HUES48 (cell line): ENCODE measurements around the gene ACTA2.
A peak's percentile ranks its signal among the peaks of the same experiment; 100 is the strongest.
"Not testable (repeated sequence)": the region's sequence is repeated elsewhere in the genome, so short reads cannot be mapped to it uniquely, and the experiment has no call there.

Source experiments
- H3K27ac ChIP-seq: one replicate; pipeline ENCODE4 v1.7.0; 2013; ENCODE audit warnings: low read depth, low read length, inconsistent platforms
- H3K27me3 ChIP-seq: 2 replicates; pipeline ENCODE4 v1.6.1; 2013; ENCODE audit warnings: mild to moderate bottlenecking, low read length; ENCODE audit not compliant: control insufficient read depth, insufficient read depth
- H3K36me3 ChIP-seq: 2 replicates; pipeline ENCODE4 v1.6.1; 2013; ENCODE audit warnings: low read length; ENCODE audit not compliant: control insufficient read depth, insufficient read depth
- H3K4me1 ChIP-seq: 2 replicates; pipeline ENCODE4 v1.6.1; 2013; ENCODE audit warnings: mild to moderate bottlenecking, low read length; ENCODE audit not compliant: control insufficient read depth, insufficient read depth
- H3K4me3 ChIP-seq: 2 replicates; pipeline ENCODE4 v1.5.1; 2013; ENCODE audit warnings: mild to moderate bottlenecking, low read depth, low read length
- H3K9ac ChIP-seq: 2 replicates; pipeline ENCODE4 v1.6.1; 2013; ENCODE audit warnings: mild to moderate bottlenecking, low read depth, low read length, moderate library complexity
- H3K9me3 ChIP-seq: 2 replicates; pipeline ENCODE4 v1.6.1; 2013; ENCODE audit warnings: low read length; ENCODE audit not compliant: control insufficient read depth, insufficient read depth

Gene ACTA2

GRCh38 chr10:88934900-88935672 lies 17.5 kb downstream of the ACTA2 start:
- Histone ChIP-seq H3K36me3 (no peaks in the 10 kb centered on the region), H3K4me1 (0 out of 2 replicates have a peak, but pooled peaks cover 3% of the 10 kb centered on the region), H3K9ac (no peak overlapping the region), H3K9me3 (no peaks in the 10 kb centered on the region), H3K4me3 (no peak overlapping the region), H3K27me3 (no peaks in the 10 kb centered on the region), H3K27ac (no peak overlapping the region)

DNA sequence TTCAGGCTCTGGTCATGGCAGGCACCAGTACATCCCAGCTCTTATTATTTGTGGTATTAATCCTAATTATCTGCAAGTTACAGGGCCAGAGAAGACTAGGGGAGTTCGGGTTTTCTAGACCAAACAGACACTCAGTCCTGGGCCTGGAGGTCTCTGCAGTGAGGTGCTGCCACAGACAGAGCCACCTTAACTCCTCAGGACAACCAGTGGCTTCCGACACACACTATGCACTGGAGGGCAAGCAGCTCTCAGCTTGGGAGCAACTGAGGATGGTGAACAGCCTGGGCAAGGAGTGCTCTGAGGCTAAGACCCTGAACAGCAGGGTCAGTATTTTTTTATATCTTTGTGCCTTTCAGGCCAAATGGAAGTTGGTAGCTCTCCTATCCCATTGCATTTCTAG lies 19.0 kb downstream of the ACTA2 start:
- Histone ChIP-seq H3K36me3 (no peaks in the 10 kb centered on the region), H3K9ac (no peak overlapping the region), H3K27ac (no peak overlapping the region), H3K9me3 (no peaks in the 10 kb centered on the region), H3K4me3 (no peak overlapping the region), H3K4me1 (0 out of 2 replicates have a peak, but pooled peaks cover 3% of the 10 kb centered on the region), H3K27me3 (no peaks in the 10 kb centered on the region)

- H3K9ac ChIP-seq: no peak overlapping the region
- no peaks in the 10 kb centered on the region for H3K9me3 ChIP-seq
- H3K36me3 ChIP-seq: no peaks in the 10 kb centered on the region
- peak overlapping the region; percentile 14 for H3K27ac ChIP-seq
- H3K4me3 ChIP-seq: no peak overlapping the region
- 0 out of 2 replicates have a peak, but pooled peaks cover 3% of the 10 kb centered on the region for H3K4me1 ChIP-seq
- H3K27me3 ChIP-seq: no peaks in the 10 kb centered on the region
Measured at GRCh38 chr10:88932539-88933256, 19.9 kb downstream of the ACTA2 start.

- H3K27ac ChIP-seq: peak overlapping the region; percentile 14
- not testable (repeated sequence) for H3K4me3 ChIP-seq, H3K36me3 ChIP-seq, H3K9ac ChIP-seq, H3K27me3 ChIP-seq, H3K4me1 ChIP-seq, H3K9me3 ChIP-seq
Measured at GRCh38 chr10:88932029-88932428, 20.5 kb downstream of the ACTA2 start.

GRCh38 chr10:88931548-88931947 lies 21.0 kb downstream of the ACTA2 start:
- H3K9me3 ChIP-seq: no peaks in the 10 kb centered on the region
- H3K4me3 ChIP-seq: no peak overlapping the region
- H3K36me3 ChIP-seq: no peaks in the 10 kb centered on the region
- no peak overlapping the region for H3K9ac ChIP-seq
- no peaks in the 10 kb centered on the region for H3K27me3 ChIP-seq
- H3K4me1 ChIP-seq: peaks cover 8% of the 10 kb centered on the region
- no peak overlapping the region for H3K27ac ChIP-seq

- Histone ChIP-seq H3K27ac (no peak overlapping the region), H3K4me1 (peaks cover 8% of the 10 kb centered on the region), H3K9ac (no peak overlapping the region), H3K27me3 (no peaks in the 10 kb centered on the region), H3K9me3 (no peaks in the 10 kb centered on the region), H3K4me3 (no peak overlapping the region), H3K36me3 (no peaks in the 10 kb centered on the region)
Measured at GRCh38 chr10:88928254-88928653, 24.3 kb downstream of the ACTA2 start.

GRCh38 chr10:88927416-88927690 lies 25.2 kb downstream of the ACTA2 start:
- Histone ChIP-seq H3K4me1 (peaks cover 8% of the 10 kb centered on the region), H3K36me3 (no peaks in the 10 kb centered on the region), H3K9ac (no peak overlapping the region), H3K27ac (no peak overlapping the region), H3K27me3 (no peaks in the 10 kb centered on the region), H3K4me3 (no peak overlapping the region), H3K9me3 (no peaks in the 10 kb centered on the region)

DNA sequence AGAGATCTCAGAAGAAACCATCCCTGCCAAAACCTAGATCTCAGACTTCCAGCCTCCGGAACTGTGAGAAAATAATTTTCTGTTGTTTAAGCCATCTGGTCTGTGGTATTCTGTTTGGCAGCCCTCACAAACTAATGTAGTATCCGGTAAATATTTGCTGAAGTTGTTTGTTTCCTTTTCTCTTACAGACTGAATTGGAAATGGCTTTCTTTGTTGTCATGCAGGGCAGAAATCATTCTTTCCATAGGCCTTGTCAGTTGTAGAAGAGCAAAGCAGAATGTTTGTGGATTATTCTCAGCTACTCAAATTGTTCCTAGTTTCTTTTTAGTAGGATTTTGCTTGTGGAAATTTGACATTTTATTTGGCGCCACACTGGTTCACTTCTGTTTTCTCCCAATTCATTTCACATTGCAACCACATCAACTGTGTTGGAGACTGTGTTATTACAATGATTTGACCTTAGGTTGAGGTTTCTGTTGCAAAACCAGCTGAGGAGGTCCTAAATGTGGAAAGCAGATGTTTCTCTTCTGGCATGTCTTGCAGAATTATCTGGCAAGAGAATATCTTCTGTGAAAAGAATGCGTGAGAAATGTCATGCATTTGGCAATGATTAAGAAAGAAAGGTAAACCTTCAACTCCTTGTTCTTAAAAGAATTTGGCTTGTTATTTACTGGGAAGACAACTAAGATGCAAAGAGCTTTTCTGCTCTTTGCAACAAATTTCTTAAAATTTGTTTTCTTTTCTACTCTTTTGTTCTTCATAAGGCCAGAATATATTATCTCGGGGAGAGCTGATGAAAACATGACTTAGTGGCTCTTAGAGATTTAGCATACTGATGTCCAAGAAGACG lies 25.8 kb downstream of the ACTA2 start:
- H3K9me3 ChIP-seq: no peaks in the 10 kb centered on the region
- H3K4me1 ChIP-seq: peaks cover 8% of the 10 kb centered on the region
- no peak overlapping the region for H3K27ac ChIP-seq
- H3K9ac ChIP-seq: no peak overlapping the region
- no peaks in the 10 kb centered on the region for H3K27me3 ChIP-seq
- no peak overlapping the region for H3K4me3 ChIP-seq
- no peaks in the 10 kb centered on the region for H3K36me3 ChIP-seq

DNA sequence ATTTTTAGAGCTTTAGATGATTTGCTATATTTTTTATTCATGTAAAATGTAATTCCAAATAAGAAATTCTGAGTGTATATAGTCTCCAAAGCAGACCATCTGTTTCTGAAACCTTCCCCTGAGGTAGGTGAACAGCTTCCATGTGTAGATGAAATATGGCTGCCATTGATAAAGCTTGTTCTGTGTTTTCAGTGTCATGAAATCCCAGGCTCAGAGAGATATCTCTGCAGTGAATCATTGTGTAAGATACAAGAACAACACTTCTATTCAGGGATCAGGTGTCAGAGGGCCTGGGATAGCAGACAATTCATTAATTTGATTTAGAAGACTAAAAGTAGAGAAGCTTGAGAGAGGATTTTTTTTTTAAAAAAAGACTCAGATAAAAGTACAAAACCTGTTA lies 29.1 kb downstream of the ACTA2 start:
- no peaks in the 10 kb centered on the region for H3K27me3 ChIP-seq
- no peak overlapping the region for H3K27ac ChIP-seq
- H3K9ac ChIP-seq: no peak overlapping the region
- no peak overlapping the region for H3K4me3 ChIP-seq
- H3K4me1 ChIP-seq: peaks cover 8% of the 10 kb centered on the region
- no peaks in the 10 kb centered on the region for H3K9me3 ChIP-seq
- H3K36me3 ChIP-seq: no peaks in the 10 kb centered on the region

- Histone ChIP-seq H3K36me3 (no peaks in the 10 kb centered on the region), H3K27ac (no peak overlapping the region), H3K9ac (no peak overlapping the region), H3K9me3 (no peaks in the 10 kb centered on the region), H3K4me3 (no peak overlapping the region), H3K27me3 (no peaks in the 10 kb centered on the region), H3K4me1 (peaks cover 8% of the 10 kb centered on the region)
Measured at GRCh38 chr10:88922041-88922440, 30.5 kb downstream of the ACTA2 start.
